ENCODE data around the gene LEMD1.

Gene LEMD1

DNA sequence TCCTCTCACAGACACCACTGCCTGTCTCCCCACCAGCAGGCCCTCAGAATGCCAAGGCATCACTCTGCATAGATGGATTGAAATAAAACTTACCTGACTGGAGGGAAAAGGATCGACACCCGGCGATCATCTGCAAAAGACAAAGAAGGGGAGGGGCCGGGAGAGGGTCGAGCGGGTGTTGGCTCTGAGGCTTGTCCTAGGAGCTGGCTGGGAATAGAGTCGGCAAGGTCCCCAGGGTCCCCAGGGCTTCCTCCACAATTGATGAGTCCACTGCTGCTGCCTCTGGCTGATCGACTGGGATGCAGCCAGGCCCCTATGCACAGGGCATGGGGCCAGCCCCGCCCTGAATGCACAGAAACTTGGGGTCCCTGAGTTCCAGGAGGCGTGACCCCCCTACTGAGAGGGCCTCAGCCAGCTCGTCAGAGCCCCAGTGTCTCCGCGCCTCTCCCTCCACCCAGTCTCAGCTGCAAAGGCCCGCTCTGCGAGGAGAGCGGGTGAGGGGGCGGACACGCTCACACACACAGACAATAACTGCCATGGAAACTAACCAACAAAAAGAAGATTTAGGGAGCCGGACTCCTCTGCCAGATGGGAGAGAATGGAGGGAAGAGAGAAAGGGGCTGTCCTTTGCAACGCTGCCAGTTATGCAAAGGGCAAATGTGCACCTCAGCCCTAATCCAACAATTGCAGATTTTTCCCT is 65.3 kb downstream of the LEMD1 start, which contains the start of gene KLHDC8A:
Gene KLHDC8A (minus strand): TSS at position 483 of the 700 bp plus-strand sequence. CDS start 13,318 bp downstream, outside the sequence.
- Histone ChIP-seq H3K27ac (no peak within 1 kb of the TSS), H3K79me2 (ENCODE audit: insufficient read depth, low read depth) (no peaks in the 10 kb centered on the region), H3K27me3 (ENCODE audit: insufficient read depth, low read depth) (0 out of 2 replicates have a peak, but pooled peaks cover 3% of the 10 kb centered on the region), H2AFZ (ENCODE audit: low read depth) (no peak within 1 kb of the TSS), H3K4me2 (no peak within 1 kb of the TSS), H3K36me3 (ENCODE audit: insufficient read depth) (no peaks in the 10 kb centered on the region), H3K9ac (no peak within 1 kb of the TSS), H4K20me1 (ENCODE audit: insufficient read depth) (no peaks in the 10 kb centered on the region), H3K4me1 (ENCODE audit: low read depth, poor library complexity, severe bottlenecking) (no peaks in the 10 kb centered on the region), H3K4me3 (IDR thresholded peaks at IDR 0.05; ENCODE audit: insufficient read depth, low read depth, low read length) (no peak within 1 kb of the TSS)
- TF ChIP-seq, protein P1, sequence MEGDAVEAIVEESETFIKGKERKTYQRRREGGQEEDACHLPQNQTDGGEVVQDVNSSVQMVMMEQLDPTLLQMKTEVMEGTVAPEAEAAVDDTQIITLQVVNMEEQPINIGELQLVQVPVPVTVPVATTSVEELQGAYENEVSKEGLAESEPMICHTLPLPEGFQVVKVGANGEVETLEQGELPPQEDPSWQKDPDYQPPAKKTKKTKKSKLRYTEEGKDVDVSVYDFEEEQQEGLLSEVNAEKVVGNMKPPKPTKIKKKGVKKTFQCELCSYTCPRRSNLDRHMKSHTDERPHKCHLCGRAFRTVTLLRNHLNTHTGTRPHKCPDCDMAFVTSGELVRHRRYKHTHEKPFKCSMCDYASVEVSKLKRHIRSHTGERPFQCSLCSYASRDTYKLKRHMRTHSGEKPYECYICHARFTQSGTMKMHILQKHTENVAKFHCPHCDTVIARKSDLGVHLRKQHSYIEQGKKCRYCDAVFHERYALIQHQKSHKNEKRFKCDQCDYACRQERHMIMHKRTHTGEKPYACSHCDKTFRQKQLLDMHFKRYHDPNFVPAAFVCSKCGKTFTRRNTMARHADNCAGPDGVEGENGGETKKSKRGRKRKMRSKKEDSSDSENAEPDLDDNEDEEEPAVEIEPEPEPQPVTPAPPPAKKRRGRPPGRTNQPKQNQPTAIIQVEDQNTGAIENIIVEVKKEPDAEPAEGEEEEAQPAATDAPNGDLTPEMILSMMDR (conservative IDR thresholded peaks at IDR 0.05; ENCODE audit: low read depth, low read length): no peak

DNA sequence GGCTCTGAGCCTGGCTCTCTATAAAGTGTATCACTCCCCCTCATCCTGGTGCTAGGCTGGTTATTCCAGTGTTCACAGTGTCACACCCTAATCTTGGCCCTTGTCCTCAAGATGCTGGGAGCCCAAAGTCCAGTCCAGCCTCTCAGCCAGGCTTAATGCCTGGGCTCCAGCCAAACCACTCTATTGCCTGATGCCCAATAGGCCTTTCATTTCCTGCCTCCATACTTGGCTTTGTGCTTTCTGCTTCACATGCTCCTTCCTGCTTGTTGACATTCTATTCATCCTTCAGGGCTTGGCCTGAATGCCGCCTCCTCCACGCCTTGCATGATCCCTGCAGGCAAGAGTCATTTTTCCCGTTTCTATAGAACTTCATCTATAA is 66.8 kb downstream of the LEMD1 start:
- no peaks in the 10 kb centered on the region for H3K4me1 ChIP-seq (ENCODE audit: low read depth, poor library complexity, severe bottlenecking)
- H3K27ac ChIP-seq: no peak overlapping the region
- H3K27me3 ChIP-seq (ENCODE audit: insufficient read depth, low read depth): 0 out of 2 replicates have a peak, but pooled peaks cover 3% of the 10 kb centered on the region
- H3K79me2 ChIP-seq (ENCODE audit: insufficient read depth, low read depth): no peaks in the 10 kb centered on the region
- H2AFZ ChIP-seq (ENCODE audit: low read depth): no peak overlapping the region
- no peak overlapping the region for H3K4me3 ChIP-seq (IDR thresholded peaks at IDR 0.05; ENCODE audit: insufficient read depth, low read depth, low read length)
- no peaks in the 10 kb centered on the region for H4K20me1 ChIP-seq (ENCODE audit: insufficient read depth)
- TF ChIP-seq, protein P1 (conservative IDR thresholded peaks at IDR 0.05; ENCODE audit: low read depth, low read length): no peak
- H3K36me3 ChIP-seq (ENCODE audit: insufficient read depth): no peaks in the 10 kb centered on the region
- no peak overlapping the region for H3K4me2 ChIP-seq
- H3K9ac ChIP-seq: no peak overlapping the region

- Histone ChIP-seq H3K4me1 (ENCODE audit: low read depth, poor library complexity, severe bottlenecking) (peaks cover 1% of the 10 kb centered on the region), H2AFZ (ENCODE audit: low read depth) (no peak overlapping the region)
These were observed 67.4 kb downstream of the LEMD1 start for GRCh38 chr1:205354259-205355074.

GRCh38 chr1:205353612-205354011 is 68.2 kb downstream of the LEMD1 start:
- peaks cover 10% of the 10 kb centered on the region for H3K4me1 ChIP-seq (ENCODE audit: low read depth, poor library complexity, severe bottlenecking)

More at GRCh38 chr1:205354259-205355074, 67.4 kb downstream of the LEMD1 start:
- H3K4me2 ChIP-seq: no peak overlapping the region
- H3K79me2 ChIP-seq (ENCODE audit: insufficient read depth, low read depth): no peaks in the 10 kb centered on the region
- no peak overlapping the region for H3K27ac ChIP-seq
- H3K36me3 ChIP-seq (ENCODE audit: insufficient read depth): no peaks in the 10 kb centered on the region
- H3K4me3 ChIP-seq (IDR thresholded peaks at IDR 0.05; ENCODE audit: insufficient read depth, low read depth, low read length): no peak overlapping the region
- H4K20me1 ChIP-seq (ENCODE audit: insufficient read depth): no peaks in the 10 kb centered on the region
- TF ChIP-seq, protein P1 (conservative IDR thresholded peaks at IDR 0.05; ENCODE audit: low read depth, low read length): peak; percentile 98
- 0 out of 2 replicates have a peak, but pooled peaks cover 3% of the 10 kb centered on the region for H3K27me3 ChIP-seq (ENCODE audit: insufficient read depth, low read depth)
- H3K9ac ChIP-seq: no peak overlapping the region

More at GRCh38 chr1:205353612-205354011, 68.2 kb downstream of the LEMD1 start:
- Histone ChIP-seq H3K79me2 (ENCODE audit: insufficient read depth, low read depth) (no peaks in the 10 kb centered on the region), H2AFZ (ENCODE audit: low read depth) (no peak overlapping the region), H3K27me3 (ENCODE audit: insufficient read depth, low read depth) (0 out of 2 replicates have a peak, but pooled peaks cover 3% of the 10 kb centered on the region), H3K27ac (no peak overlapping the region), H3K4me2 (no peak overlapping the region), H3K4me3 (IDR thresholded peaks at IDR 0.05; ENCODE audit: insufficient read depth, low read depth, low read length) (no peak overlapping the region), H3K36me3 (ENCODE audit: insufficient read depth) (no peaks in the 10 kb centered on the region), H3K9ac (no peak overlapping the region), H4K20me1 (ENCODE audit: insufficient read depth) (no peaks in the 10 kb centered on the region)
- TF ChIP-seq, protein P1 (conservative IDR thresholded peaks at IDR 0.05; ENCODE audit: low read depth, low read length): no peak

Measured in KMS-11 (cell line).